SU-DHL-6 (cell line): ENCODE measurements around the gene ADGRD1.

Experiments used
- CTCF ChIP-seq: fragments of 200-600 bp; sonication (generic); IDR thresholded peaks from one replicate; pipeline ENCODE4 v1.5.1; 2017; ENCODE audit warnings: antibody characterized with exemption, mild to moderate bottlenecking, low read length, moderate library complexity; ENCODE audit not compliant: insufficient read depth, poor library complexity, severe bottlenecking
- EZH2phosphoT487 ChIP-seq: fragments of 200-600 bp; sonication (generic), shearing (Covaris generic); conservative IDR thresholded peaks from 2 replicates; pipeline ENCODE4 v1.6.1; 2018; ENCODE audit warnings: mild to moderate bottlenecking, antibody characterized with exemption, low read length, moderate library complexity, mixed read lengths

- no peak for TF ChIP-seq CTCF
- no peak for TF ChIP-seq EZH2phosphoT487
These were observed 120.7 kb downstream of the ADGRD1 start for GRCh38 chr12:131074221-131075083.
